NCI-H748 (cell line): Measurements from ENCODE around the gene PFKFB4.

ENCODE experiments used
- DNase-seq: peaks from one replicate; lab custom pipeline; 2025; ENCODE audit not compliant: unreplicated experiment; lab: John Stamatoyannopoulos, UW

The PFKFB4 gene

DNA sequence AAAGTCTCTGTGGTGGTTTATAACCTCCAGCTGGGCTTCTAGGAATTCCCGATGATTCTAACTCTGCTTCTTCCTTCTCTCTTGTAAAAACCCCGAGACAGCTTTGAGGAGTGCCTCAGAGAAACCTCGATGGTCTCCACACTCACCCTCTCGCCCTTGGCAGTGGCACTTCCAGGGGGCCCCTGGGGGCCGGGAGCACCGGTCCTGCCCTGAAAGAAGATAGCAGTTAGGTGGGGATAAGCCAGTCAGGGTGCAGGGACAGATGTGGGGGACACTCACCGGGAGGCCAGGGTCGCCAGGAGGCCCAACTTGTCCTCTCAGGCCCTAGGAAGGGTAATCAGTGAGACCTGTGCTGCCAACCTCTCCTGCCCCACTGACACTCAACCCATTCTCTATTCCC lies 28.8 kb upstream of the PFKFB4 start:
- no peak for DNase-seq

DNA sequence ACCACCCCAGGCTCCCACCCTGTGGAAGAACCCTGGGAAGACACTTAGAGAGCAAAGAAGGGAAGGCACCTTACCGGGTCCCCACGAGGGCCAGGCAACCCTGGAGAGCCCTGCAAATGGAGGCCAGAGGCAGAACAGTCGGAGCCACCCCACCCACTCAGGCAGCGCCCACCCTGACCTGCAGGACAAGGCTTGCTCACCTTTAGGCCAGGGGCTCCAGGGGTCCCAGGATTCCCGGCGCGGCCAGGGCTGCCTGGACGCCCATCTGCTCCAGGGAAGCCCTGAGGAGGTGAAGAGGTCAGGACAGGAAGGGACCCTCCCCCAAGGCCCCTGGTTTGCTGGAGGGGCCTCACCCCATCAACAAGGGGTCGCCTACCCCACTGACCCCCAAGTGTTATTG lies 28.2 kb upstream of the PFKFB4 start:
- no peak for DNase-seq

DNA sequence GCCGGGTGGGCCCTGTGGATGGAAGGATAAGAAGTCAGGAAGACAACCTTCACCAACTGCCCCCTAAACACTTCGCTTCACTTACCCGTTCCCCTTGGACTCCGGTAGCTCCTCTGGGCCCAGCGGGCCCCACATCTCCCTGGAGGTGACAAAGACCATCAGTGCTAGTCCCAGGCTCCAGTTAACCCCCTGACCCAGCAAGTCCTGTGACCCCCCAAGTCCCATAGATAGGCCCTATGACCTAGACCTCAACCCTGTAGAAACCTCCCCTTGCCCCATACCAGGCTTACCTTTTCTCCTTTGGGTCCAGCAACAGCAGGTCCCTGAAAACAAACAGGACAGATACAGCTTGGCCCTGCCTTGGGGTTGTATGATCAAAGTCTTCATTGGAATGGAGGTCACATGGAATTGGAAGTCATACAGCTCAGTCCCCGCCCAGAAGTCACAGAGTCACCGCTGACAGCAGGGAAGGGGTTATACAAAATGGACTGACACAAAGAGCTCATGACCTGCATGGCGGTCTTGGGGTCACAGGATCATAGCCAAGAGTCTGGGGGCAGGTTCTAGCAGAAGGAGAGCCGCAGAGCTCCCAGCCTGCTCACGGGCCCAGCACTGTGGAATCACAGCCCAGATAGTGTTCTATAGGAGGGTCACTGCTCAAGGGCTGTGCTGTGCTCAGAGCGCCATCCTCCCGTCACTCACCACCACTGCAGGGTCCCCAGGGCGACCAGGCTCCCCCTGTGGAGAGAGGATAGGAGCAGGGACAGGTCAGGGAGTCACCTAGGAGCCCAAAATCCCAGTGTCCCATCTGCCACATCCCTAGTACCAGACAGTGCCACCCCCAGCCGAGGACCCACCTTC lies 25.2 kb upstream of the PFKFB4 start:
- DNase-seq, result no peak

DNA sequence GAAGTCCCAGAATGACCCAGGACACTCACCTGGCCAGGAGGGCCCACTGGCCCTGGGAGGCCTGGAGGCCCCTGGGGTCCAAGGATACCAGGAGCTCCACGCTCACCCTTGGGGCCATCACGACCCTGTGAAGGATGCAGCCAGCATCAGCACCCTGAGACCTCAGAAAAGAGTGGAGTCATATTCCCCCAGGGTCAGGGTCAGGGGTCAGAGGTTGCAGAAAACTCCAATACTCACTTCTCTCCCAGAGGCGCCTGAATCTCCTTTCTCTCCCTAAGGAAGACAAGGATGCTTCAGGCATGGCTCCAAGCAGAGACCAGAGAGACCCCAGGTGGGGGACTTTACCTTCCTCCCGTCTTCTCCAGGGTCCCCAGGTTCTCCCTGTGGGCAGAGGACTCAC lies 20.0 kb upstream of the PFKFB4 start:
- no peak for DNase-seq

DNA sequence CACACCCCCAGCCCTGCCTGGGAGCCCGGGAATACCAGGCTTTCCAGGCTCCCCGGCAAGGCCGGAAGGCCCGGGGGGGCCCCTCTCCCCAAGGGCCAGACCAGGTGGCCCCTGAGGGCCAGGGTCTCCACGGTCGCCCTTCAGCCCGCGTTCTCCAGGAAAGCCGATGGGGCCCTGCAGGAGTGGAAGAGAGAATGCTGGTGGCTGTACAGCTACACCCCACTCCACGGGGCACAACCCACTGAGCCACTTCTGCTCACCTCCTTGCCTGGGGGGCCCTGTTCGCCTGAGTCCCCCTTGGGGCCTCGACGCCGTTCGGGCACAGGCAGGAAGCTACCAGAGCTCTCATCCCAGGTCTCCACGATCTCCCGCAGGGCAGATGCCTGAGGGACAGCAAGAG lies 18.8 kb upstream of the PFKFB4 start:
- DNase-seq, result no peak

DNA sequence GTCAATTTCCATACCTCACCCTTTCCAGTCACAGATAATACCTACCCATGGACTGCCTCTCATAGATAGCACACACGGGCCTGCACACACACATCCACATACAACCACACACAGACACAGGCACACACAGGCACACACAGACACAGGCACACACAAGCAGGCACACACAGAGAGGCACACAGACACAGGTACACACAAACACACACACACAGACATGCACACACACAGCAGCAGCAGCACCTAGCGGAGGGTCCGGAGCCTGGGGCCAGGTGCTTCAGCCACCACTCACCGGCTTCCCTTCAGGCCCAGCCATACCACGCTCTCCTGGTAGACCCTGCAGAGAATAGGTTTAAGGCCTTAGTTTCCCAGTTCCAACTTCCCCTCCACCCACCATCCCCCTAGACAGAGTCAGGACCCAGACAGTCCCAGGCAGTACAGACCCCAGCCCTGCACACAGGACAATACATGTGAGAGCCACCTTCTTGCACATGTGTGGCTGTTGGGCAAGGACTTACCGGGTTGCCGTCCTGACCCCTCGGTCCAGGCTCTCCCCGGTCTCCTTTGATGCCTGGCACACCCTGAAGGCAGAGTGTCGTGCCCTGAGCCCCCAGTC lies 17.5 kb upstream of the PFKFB4 start:
- no peak for DNase-seq

DNA sequence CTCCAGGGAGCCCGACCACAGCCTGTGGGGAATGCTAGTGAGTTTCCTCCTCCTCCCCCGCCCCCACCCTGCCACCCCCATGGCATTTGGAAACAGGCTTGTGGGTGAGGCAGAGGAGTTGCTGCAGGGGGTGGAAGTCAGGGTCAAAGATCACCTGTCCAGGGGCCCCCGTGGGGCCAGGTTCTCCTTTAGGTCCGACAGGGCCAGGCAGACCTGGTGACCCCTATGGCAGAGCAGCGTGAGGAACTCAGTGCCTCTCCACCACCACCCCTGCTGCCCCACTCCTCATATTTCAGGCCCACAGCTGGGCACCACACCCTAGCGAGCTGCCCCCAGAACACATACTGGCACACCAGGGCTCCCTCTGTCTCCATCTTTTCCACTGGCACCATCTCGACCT lies 15.9 kb upstream of the PFKFB4 start:
- DNase-seq, result no peak

DNA sequence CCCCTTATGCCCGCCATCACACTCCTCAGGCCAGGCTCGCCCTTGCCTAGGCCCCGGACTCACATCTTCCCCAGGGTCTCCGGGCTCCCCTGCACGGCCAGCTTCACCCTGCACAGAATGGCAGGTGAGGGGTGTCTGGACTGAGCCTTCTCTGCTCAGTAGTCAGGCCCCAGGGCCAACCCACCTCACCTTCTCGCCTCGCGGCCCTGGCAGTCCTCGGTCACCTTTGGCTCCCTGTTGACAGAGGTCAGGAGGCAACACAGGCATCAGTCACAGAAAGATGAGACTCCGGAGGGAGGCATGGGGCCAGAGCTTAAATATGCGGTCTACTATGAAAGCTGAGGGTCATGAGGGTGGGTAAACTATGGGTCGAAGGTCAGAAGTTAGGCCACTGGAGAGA lies 15.3 kb upstream of the PFKFB4 start:
- no peak for DNase-seq

DNA sequence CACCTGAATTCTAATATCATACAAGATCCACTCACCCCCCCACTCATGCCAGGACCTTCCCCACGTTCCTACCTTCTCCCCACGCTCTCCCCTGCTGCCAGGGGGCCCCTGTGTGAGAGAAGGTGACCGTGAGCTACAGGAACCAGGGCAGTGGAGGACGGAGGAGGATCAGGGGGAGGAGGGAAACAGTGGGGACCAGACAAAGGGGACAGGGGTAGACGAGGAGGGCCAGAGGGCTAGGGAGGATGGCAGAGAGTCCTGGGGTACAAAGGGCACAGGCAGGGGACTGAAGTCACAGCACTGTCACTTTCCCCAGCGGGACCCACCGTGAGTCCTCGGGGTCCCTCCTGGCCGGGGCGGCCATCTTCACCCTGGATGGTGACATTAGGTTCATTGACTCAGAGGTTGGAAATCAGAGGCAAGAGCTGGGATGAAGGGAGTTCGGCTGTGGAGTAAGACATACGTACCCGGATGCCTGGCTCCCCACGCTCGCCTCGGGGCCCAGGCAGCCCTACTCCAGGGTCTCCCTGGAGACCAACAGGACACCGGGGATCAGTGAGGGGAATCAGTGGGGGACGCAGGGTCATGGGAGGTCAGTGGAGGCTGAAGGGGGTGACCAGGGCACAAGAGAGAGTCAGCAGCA lies 13.3 kb upstream of the PFKFB4 start:
- DNase-seq, result no peak

DNA sequence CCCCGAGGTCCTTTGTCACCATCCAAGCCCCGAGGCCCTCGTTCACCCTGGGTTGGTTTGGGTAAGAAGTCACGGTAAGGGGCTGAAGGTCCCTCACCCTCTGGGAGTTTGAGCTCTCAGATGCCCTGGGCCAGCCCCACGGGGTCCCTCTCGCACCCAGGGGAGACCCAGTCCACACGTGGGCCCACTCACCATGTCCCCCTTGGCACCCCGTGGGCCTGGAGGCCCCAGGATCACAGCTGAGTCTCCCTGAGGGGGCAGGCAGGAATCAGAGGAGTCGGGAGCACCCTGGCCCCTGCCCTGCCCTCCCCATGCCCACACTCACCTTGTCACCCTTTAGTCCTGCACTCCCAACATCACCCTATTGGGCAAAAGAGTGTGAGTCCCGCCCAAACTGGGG lies 12.8 kb upstream of the PFKFB4 start:
- no peak for DNase-seq

DNA sequence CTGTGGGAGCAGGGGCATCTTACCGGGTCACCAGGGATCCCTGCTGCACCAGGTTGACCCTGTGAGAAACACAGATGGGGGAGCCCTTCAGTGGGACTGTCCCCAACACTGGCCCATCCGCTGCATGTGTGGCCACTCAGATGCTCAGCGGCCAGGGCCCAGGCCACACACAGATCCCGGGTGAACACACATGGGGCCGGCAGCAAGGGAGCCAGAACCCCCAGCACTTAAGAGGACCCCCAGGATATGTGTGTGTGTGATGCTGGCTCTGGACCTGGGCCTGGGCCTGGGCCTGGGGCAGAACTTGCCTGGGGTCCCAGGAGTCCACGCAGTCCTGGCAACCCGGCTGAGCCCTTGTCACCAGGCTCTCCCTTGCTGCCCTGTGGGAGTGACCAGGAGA lies 11.9 kb upstream of the PFKFB4 start:
- no peak for DNase-seq

DNA sequence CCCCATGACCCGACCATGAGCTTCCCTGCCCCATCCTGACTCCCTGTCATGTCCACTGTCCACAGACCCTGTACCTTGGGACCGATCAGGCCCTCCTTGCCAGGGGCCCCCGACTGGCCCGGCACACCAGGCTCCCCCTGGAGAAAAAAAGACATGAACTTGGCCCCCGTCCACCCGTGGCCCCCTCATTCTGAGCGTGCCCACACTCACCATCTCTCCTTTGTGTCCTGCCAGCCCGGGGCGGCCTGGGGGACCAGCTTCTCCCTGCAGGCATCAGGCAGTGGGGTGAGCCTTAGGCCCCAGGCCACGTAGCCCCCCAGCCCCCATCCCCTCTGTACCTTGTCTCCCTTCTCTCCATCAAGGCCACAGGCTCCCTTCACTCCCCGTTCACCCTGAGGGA lies 10.9 kb upstream of the PFKFB4 start:
- DNase-seq, result no peak

DNA sequence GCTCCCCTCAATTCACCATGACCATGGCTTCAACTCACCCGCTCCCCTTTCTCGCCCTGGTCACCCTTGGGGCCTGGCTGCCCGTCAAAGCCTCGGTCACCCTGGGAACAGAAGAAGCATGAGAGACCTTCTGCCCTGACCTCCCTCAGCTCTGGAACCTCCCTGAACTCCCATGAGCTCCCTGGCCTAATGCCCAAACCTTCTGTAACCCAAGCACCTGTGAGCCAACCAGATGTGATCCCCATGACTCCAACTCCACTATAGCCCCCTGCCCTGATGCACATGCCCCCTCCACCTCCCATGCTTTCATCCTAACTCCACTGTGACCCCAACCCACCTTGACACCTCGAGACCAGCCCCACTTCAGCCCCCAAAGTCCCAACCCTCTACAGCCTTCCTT lies 10.5 kb upstream of the PFKFB4 start:
- no peak for DNase-seq

DNA sequence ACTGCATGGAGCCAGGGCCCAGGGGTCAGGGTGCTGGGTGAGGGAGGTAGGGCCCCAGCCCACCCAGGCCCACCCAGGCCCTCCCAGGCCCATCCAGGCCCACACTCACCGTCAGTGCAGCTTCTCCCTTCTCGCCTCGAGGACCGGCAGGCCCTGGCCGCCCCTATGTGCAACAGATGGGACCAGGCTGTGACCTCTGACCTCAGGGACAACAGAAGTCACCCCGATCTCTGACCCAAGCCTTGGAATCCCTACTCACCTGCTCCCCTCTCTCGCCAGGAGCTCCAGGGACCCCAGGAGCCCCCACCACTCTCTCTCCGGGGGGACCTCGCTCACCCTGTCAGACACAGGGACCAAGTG lies 9.8 kb upstream of the PFKFB4 start:
- DNase-seq, result no peak

DNA sequence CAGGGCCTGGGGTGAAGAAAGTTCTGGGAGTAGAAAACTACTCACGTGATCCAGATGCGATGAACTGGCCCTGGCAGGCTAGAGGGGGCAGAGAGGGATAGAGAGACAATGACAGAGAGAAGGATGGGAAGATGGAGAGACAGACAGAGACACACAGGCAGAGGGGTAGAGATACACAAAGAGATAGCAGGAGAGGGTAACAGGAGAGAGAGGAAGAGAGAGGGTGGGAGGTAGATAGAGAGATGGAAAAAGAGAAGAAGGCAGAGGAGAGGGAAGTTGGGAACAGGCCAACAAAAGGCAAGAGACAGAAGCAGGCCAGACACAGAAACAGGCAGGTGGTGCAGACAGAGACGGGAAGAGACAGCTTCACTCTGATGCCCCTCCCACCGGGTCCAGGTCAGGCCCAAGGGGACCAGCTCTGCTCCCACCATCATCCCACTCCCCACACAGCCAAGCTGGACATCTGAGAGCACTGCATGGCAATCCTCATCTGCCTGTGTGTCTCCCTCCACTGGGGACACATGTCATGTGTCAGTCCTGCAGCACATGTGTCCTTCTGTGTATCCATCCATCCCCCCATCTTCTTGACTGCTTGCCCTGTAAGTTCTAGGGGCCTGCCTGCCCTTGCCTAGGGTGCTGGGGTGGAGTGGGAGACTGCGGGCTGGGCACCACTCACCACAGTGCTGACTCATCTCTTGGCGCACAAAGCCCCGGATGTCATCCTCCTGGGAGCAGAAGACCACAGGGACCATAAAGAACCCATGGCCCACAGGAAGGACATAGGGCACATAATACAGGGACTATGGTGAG lies 9.2 kb upstream of the PFKFB4 start:
- no peak for DNase-seq

DNA sequence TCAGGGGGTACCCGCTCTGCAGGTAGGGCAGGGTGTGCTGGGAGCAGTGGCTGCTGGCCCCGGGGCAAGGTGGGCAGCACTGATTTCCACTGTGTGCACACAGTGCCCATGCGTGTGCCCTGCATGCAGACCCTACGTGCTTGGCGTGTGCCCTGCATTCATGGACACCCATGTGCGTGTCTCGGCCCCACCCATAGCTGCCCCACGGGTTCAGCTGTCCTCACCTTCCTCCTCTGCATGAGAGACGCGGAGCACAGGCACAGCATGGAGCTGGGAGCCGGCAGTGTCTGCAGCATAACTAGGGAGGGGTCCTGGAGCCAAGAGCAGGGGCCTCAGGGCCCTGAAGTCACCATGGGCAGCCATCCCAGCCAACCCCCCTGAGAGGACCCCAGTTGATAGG lies 8.6 kb upstream of the PFKFB4 start:
- no peak for DNase-seq

DNA sequence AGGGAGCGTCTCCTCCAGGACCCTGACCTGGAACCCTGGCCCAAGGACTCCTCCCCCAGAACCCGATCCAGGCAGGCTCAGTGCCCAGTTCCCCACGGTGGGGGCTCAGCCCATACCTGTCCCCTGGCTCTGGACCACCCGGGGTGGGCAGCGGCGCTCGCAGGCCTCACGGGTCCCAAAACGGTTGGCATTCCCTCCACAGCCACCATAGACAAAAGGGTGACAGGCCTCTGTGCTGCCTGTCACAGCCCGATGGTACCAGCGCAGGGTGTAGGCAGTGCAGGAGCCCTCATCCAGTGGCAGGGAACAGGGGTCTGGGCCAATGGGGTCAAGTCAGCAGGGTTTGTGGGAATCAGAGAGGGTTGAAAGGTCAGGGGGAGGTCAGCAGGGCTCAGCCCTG lies 8.1 kb upstream of the PFKFB4 start:
- DNase-seq, result no peak

DNA sequence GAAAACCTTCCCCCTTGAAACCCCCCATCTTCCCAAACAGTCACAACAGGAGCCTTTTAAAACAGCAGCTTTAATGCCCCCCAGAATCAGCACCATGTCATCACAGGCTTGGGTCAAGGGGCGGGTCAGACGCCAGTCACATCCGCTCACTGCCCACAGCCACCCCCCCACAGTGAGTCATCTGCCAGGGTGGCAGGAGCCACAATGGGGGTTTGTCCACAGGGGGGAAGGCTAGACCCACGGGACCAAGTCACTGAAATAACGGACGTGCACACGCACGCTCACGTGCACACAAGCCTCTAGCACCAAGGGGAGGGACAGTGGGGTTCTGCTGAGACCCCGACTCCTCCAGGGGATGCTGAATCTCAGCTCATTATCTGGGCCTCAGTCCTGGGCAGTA lies 7.4 kb upstream of the PFKFB4 start:
- no peak for DNase-seq

DNA sequence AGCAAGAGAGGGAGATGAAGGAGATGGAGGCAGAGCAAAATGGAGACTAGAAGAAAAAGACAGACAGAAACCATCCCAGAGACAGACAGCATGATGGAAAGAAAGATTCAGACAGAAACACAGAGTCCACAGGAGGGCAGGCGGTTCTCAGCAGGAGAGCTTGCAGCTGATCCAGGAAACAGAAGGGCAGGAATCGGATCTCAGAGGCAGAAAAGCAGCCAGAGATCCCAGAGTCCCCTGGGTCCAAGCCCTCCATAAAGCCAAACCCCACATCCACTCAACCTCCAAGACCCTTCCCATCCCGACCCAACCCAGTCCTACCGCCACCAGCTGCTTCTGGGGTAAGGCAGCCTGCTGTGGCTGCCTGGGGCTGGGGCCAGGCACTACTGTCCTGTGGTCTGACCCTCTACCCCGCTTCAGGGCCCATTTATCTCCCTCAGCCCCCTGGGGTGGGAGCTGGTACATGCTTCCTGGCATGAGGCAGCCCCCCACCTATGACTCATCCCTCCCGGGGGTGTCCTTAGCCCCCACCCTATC lies 6.8 kb upstream of the PFKFB4 start, which contains the start of gene UCN2:
TSS of gene UCN2 (minus strand) at position 400 of the 537 bp plus-strand sequence. CDS start 657 bp downstream, outside the sequence.
- no peak for DNase-seq

DNA sequence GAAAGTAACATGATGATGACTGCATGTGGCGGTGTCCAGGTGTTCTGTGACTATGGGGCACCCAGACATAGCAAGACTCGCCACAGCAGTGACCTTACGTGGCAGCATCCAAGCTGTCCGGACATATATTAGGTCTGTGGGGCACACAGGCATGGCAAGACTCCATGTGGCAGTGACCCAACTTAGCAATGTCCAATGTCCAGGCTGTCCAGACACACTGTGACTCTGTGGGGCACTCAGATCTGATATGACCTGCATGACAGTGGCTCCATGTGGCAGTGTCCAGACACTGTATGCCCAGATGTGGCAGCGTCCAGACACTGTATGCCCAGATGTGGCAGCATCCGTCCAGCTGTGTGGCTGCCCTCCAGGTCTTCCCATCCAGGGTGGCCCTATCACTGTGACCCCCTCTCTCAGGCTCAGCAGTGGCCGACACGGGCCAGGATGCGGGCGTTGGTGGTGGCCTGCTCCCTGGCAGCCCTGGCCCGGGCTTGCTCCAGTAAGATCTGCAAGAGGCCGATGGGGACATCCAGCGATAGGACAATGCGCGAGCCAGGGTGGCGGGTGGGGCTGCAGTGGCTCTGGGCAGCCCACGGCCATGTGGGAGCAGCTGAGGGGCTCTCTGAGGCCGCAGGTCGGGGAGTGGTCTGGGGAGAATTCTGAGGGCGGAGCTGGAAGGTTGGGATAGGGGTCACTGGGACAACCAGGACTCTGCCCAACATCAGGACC lies 5.9 kb upstream of the PFKFB4 start:
- DNase-seq, result no peak
